SK-N-MC (cell line): ENCODE measurements around the gene AP2B1.

Source experiments
- EZH2 ChIP-seq: fragments of 200-600 bp; sonication (generic); IDR thresholded peaks from one replicate; pipeline ENCODE4 v1.6.1; 2017; ENCODE audit warnings: antibody characterized with exemption
- POLR2AphosphoS5 ChIP-seq: IDR thresholded peaks from 2 replicates; pipeline ENCODE4 v1.6.1; 2012; ENCODE audit warnings: mild to moderate bottlenecking, low read depth, low read length, borderline replicate concordance

DNA sequence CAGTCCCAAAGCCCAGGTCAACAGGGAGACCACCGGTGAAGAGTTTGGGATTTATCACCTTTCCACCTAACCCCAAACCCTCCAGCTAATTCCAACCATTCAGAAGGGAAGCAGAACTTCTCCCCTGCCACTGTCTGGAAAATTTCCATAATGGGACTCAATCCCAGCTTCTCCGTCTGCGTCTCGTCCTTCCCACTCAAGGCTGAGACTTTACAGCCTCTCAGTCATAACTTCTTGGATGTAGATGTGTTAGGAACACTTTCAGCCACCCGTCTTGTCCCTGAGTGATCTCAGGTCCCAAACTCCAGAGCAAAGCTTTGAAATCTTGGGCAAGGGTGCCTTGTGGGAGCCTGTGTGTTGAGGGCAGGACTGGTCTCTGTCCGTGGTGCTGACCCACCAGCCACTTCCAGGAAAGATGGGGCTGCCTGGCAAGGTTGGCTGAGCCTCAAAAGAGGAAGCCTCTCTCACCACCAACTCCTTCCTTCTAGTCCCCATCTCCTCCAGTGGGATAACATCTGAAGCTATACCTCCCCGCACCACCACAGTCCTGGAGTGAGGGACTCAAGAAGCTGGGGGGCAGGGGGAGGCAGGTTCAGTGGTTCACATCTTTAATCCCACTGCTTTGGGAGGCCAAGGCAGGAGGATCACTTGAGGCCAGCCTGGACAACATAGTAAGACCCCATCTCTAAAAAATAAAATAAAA is 156.7 kb downstream of the AP2B1 start:
- no peak for TF ChIP-seq EZH2
- TF ChIP-seq POLR2AphosphoS5, result no peak
